ENCODE data around the gene NTMT2. TPM values are rescaled to one million over a fixed set of nuclear protein-coding genes. Genes with fewer than 3 reads are reported as not detected.

NTMT2 gene
- total RNA-seq, 1 donor from 2014 or later, result not detected

- no peaks in the 10 kb centered on the region for H3K4me1 ChIP-seq
- H3F3A ChIP-seq (ENCODE audit: low read depth), result no peaks in the 10 kb centered on the region
- H3K79me2 ChIP-seq (ENCODE audit: low read depth), result no peaks in the 10 kb centered on the region
- no peaks in the 10 kb centered on the region for H3K9me3 ChIP-seq (ENCODE audit: low read depth)
- H3K4me3 ChIP-seq, result no peak overlapping the region
- H3K4me2 ChIP-seq, result no peak overlapping the region
- Mint-ChIP-seq H3K4me3 (no peak overlapping the region), H3K9me3 (no peaks in the 10 kb centered on the region), H3K27me3 (ENCODE audit: insufficient read depth, low read depth) (peaks cover 2% of the 10 kb centered on the region), H3K36me3 (no peaks in the 10 kb centered on the region), H3K27ac (no peak overlapping the region), H3K4me1 (peaks cover 2% of the 10 kb centered on the region)
- no peak overlapping the region for H3K9ac ChIP-seq
- no peaks in the 10 kb centered on the region for H3K27me3 ChIP-seq
- H3K27ac ChIP-seq, result no peak overlapping the region
- no peaks in the 10 kb centered on the region for H3K36me3 ChIP-seq
- no peaks in the 10 kb centered on the region for H4K20me1 ChIP-seq (ENCODE audit: low read depth)
- TF ChIP-seq CTCF (IDR thresholded peaks at IDR 0.05), result no peak
- no peak for TF ChIP-seq EZH2 (IDR thresholded peaks at IDR 0.05)
- no peak for TF ChIP-seq EZH2phosphoT487 (IDR thresholded peaks at IDR 0.05)
- no peak overlapping the region for H2AFZ ChIP-seq (replicated peaks)
- DNase-seq (ENCODE audit: low spot score), result no peak
Observed at GRCh38 chr1:170125269-170125668, 20.5 kb upstream of the NTMT2 start.

- DNase-seq (ENCODE audit: low spot score), result peak; percentile 63
- Mint-ChIP-seq H3K27me3 (ENCODE audit: insufficient read depth, low read depth) (peaks cover 2% of the 10 kb centered on the region), H3K27ac (no peak overlapping the region), H3K9me3 (no peaks in the 10 kb centered on the region), H3K4me1 (peaks cover 2% of the 10 kb centered on the region), H3K4me3 (no peak overlapping the region), H3K36me3 (no peaks in the 10 kb centered on the region)
- Histone ChIP-seq H3K36me3 (no peaks in the 10 kb centered on the region), H3K9ac (no peak overlapping the region), H3K4me1 (no peaks in the 10 kb centered on the region), H3K79me2 (ENCODE audit: low read depth) (no peaks in the 10 kb centered on the region), H3K9me3 (ENCODE audit: low read depth) (no peaks in the 10 kb centered on the region), H3K27ac (no peak overlapping the region), H3K27me3 (no peaks in the 10 kb centered on the region), H3K4me3 (no peak overlapping the region), H3K4me2 (no peak overlapping the region), H2AFZ (replicated peaks) (no peak overlapping the region), H3F3A (ENCODE audit: low read depth) (no peaks in the 10 kb centered on the region), H4K20me1 (ENCODE audit: low read depth) (no peaks in the 10 kb centered on the region)
- TF ChIP-seq CTCF (IDR thresholded peaks at IDR 0.05) (peak; percentile 12), EZH2phosphoT487 (IDR thresholded peaks at IDR 0.05) (no peak), EZH2 (IDR thresholded peaks at IDR 0.05) (no peak)
Observed at GRCh38 chr1:170126696-170127095, 19.1 kb upstream of the NTMT2 start.

- no peak for TF ChIP-seq EZH2phosphoT487 (IDR thresholded peaks at IDR 0.05)
- no peak for TF ChIP-seq EZH2 (IDR thresholded peaks at IDR 0.05)
- TF ChIP-seq CTCF (IDR thresholded peaks at IDR 0.05), result no peak
- Mint-ChIP-seq H3K27me3 (ENCODE audit: insufficient read depth, low read depth) (no peaks in the 10 kb centered on the region), H3K27ac (no peak overlapping the region)
Observed at GRCh38 chr1:170131450-170131849, 14.3 kb upstream of the NTMT2 start.

More at GRCh38 chr1:170131450-170131849, 14.3 kb upstream of the NTMT2 start:
- Mint-ChIP-seq H3K9me3 (no peaks in the 10 kb centered on the region), H3K36me3 (no peaks in the 10 kb centered on the region), H3K4me1 (peaks cover 9% of the 10 kb centered on the region), H3K4me3 (no peak overlapping the region)
- no peaks in the 10 kb centered on the region for H3K4me1 ChIP-seq
- peaks cover 4% of the 10 kb centered on the region for H3K27me3 ChIP-seq
- H3K27ac ChIP-seq, result no peak overlapping the region
- H4K20me1 ChIP-seq (ENCODE audit: low read depth), result no peaks in the 10 kb centered on the region
- no peak overlapping the region for H3K4me3 ChIP-seq
- H2AFZ ChIP-seq (replicated peaks), result no peak overlapping the region
- H3K9ac ChIP-seq, result no peak overlapping the region
- no peaks in the 10 kb centered on the region for H3F3A ChIP-seq (ENCODE audit: low read depth)
- no peaks in the 10 kb centered on the region for H3K36me3 ChIP-seq
- H3K9me3 ChIP-seq (ENCODE audit: low read depth), result no peaks in the 10 kb centered on the region
- H3K4me2 ChIP-seq, result no peak overlapping the region
- no peaks in the 10 kb centered on the region for H3K79me2 ChIP-seq (ENCODE audit: low read depth)
- DNase-seq (ENCODE audit: low spot score), result no peak

Data from neural progenitor cell (in vitro differentiated cells).